GM12864 (cell line): ENCODE results near the gene KCNT1.

Source experiments
- DNase-seq: peaks from one replicate; pipeline ENCODE4 v3.0.0-alpha.2; 2011; ENCODE audit warnings: low read depth
- H3K4me3 ChIP-seq: 2 replicates; pipeline ENCODE4 v1.5.1; 2011; ENCODE audit warnings: mild to moderate bottlenecking, low read depth, low read length, control low read depth
- TF ChIP-seq, protein P1 (sequence below): IDR thresholded peaks from 2 replicates; pipeline ENCODE4 v1.5.1; 2011; ENCODE audit warnings: low read depth, mild to moderate bottlenecking, moderate library complexity, low read length, control low read depth, inconsistent platforms; ENCODE audit errors: missing control alignments

KCNT1 gene

DNA sequence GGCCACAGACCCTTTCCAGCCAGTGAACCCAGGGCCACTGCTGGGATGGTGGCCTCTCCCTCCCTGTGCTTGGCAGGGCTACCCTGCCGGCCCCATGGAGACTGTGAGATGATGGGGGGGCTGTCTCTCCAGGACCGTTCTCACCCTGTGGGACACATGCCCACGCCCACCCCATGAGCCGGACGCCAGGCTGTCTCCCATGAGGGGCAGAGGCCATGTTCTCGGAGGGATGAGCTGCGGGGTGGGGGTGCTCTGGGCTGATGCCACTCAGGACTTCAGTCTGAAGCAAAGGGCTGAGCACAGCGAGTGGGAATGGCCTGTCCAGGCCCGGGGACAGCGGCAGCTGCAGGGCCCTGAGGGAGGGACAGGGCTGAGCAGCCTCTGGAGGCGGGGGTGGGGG lies 88.9 kb downstream of the KCNT1 start:
- no peak overlapping the region for H3K4me3 ChIP-seq
- TF ChIP-seq, protein P1, sequence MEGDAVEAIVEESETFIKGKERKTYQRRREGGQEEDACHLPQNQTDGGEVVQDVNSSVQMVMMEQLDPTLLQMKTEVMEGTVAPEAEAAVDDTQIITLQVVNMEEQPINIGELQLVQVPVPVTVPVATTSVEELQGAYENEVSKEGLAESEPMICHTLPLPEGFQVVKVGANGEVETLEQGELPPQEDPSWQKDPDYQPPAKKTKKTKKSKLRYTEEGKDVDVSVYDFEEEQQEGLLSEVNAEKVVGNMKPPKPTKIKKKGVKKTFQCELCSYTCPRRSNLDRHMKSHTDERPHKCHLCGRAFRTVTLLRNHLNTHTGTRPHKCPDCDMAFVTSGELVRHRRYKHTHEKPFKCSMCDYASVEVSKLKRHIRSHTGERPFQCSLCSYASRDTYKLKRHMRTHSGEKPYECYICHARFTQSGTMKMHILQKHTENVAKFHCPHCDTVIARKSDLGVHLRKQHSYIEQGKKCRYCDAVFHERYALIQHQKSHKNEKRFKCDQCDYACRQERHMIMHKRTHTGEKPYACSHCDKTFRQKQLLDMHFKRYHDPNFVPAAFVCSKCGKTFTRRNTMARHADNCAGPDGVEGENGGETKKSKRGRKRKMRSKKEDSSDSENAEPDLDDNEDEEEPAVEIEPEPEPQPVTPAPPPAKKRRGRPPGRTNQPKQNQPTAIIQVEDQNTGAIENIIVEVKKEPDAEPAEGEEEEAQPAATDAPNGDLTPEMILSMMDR: no peak
- no peak for DNase-seq

DNA sequence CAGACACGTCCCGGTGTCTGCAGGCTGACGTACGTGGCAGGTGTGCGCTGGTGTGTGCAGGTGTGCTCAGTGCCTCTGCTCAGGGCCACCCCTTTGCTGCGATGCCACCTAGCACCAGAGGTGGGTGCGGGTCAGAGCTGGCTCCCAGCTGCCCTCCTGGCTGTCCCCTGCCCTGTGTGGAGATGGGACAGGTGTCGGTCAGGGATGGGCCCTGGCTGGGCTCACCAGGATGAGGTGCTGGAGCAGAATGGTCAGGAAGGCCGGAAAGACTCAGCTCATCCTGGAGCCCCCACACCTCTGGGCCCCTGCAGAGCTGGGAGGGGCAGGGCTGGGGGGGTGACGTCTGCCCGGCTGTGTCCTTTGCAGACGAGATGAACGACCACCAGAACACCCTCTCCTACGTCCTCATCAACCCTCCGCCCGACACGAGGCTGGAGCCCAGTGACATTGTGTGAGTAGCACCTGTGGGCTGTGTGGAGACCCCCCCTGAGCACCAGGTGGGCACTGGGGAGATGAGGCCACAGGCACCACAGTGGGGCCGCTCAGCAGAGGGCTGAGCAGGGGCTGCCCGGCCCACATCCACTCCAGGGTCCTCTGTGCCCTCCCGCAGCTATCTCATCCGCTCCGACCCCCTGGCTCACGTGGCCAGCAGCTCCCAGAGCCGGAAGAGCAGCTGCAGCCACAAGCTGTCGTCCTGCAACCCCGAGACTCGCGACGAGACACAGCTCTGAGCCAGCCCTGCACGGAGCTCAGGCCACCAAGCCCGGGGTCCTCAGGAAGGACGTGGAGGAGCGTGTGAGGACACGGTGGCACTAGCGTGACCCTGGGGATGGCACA lies 89.7 kb downstream of the KCNT1 start:
- no peak for DNase-seq
- no peak overlapping the region for H3K4me3 ChIP-seq
- TF ChIP-seq, protein P1: no peak

DNA sequence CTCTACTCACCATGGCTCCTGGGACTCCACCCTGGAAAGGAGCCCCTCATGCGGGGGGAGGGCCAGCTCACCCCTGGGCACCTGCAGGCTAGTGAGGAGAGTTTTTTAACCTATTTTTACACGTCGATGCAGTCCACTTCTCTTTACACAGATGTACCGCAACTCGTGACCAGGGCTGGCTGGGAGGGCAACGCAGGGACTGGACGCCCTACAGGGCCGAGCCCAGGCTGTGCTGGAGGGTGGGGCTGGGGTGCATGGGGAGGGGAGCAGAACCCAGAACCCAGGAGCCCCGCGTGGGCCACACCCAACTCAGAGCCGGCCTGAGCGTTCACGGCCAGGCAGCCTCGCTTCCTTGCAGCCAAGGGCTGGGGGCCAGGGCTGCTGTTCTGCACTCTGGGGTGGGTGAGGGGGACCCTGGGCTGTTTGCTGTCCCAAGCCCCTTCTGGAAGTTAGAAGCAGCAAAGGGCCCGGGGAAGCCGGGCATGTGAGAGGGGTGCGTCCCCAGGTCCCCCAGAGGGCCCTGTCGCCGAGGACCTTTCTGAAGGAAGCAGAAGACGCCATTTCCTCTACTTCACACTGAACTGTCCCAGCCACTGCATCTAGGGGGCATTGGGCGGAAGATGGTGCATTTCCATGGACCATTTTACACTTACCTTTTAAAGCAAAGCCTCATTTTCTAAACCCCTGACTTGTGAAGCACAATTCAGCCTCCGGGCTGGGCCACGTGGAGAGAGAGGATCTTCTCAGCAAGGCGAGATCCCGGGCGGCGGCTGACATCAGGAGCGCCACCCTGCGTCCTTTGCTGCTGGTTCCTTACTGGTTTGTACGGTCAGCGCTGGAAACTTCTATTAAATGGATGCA lies 90.5 kb downstream of the KCNT1 start:
- no peak overlapping the region for H3K4me3 ChIP-seq
- TF ChIP-seq, protein P1: no peak
- no peak for DNase-seq

DNA sequence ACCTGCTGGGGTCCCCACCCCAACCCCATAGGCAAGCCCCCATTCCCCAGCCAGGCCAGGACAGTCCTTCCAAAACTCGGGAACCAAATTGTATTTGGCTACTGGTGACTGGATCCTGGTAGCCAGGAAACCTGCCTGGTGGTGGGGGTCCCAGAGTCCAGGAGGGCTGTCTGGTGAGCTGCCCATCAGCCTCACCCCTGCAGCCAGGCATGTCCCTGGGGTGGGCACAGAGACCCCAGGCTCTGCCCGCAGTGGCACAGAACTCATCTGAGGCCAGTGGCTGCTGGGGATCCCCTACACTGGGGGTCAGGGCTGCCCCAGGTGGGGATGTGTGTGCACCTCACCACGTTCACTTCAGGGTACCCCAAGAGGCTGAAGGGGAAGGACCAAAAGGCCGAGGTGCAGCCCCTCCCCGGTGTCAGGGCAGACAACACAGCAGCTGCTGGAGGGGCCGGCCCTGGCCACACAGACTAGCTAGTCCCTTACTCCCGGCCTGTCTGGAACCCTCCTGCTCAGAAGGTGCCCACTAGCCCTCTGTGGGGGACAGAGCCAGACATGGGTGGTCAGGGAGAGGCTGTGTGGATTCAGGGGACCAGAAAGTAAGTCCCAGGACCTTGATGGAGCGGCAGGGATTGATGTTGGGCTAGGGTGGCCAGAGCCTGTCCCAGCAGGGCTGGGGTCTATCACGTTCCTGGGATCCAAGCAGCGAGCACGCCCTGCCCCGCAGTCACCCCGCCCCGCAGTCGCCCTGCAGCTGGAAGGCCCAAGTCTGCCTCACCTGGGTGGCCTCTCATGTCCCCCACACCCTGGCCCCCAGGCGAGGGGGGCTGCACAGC lies 91.5 kb downstream of the KCNT1 start:
- TF ChIP-seq, protein P1: no peak
- H3K4me3 ChIP-seq: no peak overlapping the region
- no peak for DNase-seq

DNA sequence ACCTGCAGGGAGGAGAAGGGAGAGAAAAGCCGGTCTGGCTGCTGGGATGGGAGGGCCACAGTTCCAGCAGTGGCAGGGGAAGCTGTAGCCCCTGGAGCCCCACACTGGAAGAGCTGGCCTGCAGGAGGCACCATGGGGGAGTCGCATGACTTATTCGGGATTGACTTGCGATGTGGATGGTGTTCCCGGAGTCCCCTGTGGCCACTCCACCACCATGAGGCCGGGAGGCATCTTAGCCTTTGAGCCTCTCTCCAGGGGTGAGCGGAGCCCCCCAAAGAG lies 92.0 kb downstream of the KCNT1 start:
- no peak for DNase-seq
- TF ChIP-seq, protein P1: no peak
- no peak overlapping the region for H3K4me3 ChIP-seq

DNA sequence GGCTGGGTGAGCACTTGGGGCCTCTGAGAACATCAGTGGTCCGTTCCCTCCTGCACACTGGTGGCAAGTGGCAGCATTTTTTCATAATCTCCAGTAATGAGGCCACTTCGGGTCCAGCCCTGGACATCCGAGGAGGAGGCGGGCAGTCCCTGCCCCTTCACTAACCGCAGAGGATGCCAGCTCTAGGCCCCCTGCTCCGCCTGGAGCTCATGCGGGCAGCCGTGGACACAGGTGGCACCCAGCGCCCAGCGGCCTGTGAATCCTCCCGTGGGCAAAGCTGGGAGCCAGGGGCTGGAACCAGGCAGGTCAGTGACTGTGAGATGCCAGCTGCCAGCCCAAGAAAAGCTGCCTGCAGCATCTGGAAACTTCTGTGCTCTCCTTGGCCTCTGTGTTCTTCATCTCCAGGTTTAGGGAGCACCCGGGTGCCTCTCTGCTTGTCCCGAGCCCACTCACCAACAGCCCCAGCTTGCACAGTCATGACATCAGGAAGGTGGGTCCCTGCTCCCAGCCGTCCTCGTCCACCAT lies 92.4 kb downstream of the KCNT1 start:
- TF ChIP-seq, protein P1: no peak
- DNase-seq: no peak
- H3K4me3 ChIP-seq: no peak overlapping the region
